WI38 (cell line): ENCODE measurements around the gene ZNF407.
A peak's percentile ranks its signal among the peaks of the same experiment; 100 is the strongest.

Experiments used
- H3K4me3 ChIP-seq: 2 replicates; pipeline ENCODE4 v1.5.1; 2011; ENCODE audit warnings: low read depth, mild to moderate bottlenecking, control low read depth, low read length
- CTCF ChIP-seq: IDR thresholded peaks from 2 replicates; pipeline ENCODE4 v1.5.1; 2012; ENCODE audit warnings: low read depth, mild to moderate bottlenecking, control low read depth, low read length

Gene ZNF407

GRCh38 chr18:74597662-74598349 is at the start of gene ZNF407:
ZNF407 (plus strand) TSS chr18:74597870; CDS start chr18:74631020, 33,150 bp downstream.
- no peak for TF ChIP-seq CTCF
- H3K4me3 ChIP-seq, result peak within 1 kb of the TSS; percentile 89

- no peak overlapping the region for H3K4me3 ChIP-seq
- TF ChIP-seq CTCF, result no peak
Measured at GRCh38 chr18:74549591-74550104, 48.0 kb upstream of the ZNF407 start.

- H3K4me3 ChIP-seq, result no peak overlapping the region
- TF ChIP-seq CTCF, result no peak
Measured at GRCh38 chr18:74550886-74551285, 46.8 kb upstream of the ZNF407 start.

- no peak for TF ChIP-seq CTCF
- no peak overlapping the region for H3K4me3 ChIP-seq
Measured at GRCh38 chr18:74551452-74551851, 46.2 kb upstream of the ZNF407 start.

GRCh38 chr18:74551936-74552555 is 45.6 kb upstream of the ZNF407 start:
- peak; percentile 82 for TF ChIP-seq CTCF
- H3K4me3 ChIP-seq, result no peak overlapping the region

GRCh38 chr18:74556126-74556525 is 41.5 kb upstream of the ZNF407 start:
- no peak for TF ChIP-seq CTCF
- no peak overlapping the region for H3K4me3 ChIP-seq

GRCh38 chr18:74558096-74558495 is 39.6 kb upstream of the ZNF407 start:
- no peak for TF ChIP-seq CTCF
- no peak overlapping the region for H3K4me3 ChIP-seq
